ENCODE results near the gene TOR4A.

The TOR4A gene

DNA sequence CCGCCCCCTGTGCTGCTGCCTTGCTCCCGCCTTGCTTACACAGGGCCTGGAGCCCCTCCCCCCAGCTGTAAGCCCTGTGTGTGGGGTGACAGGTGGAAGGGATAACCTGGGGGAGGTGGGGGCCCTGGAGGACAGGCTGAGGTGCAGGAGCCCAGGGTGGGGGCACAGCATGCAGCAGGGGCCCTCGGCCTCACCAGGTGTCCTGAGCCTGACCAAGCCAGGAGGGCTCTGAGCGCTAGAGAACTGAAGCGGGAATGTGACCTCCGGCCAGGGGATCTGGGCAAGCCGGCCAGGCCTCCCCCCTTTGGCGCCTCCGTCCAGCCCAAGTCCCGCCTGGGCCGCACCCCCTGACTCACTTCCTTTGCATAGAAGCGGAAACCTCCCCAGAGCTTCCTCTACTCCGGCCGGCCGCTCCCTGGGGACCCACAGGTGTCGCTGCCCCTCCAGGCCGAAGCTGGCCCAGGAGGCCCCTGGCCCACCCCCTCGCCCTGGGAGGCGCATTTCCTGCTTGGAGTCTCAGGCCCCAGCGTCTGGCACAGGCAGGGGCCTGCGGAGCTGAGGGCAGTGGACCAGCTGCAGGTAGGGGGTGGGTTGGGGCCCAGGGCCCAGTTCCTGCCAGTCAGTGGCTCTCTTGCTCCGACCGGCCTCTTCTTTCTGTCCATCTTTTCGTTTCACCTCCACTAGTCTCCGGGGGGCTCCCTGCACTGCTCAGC is at the start of gene TOR4A:
Gene TOR4A, plus strand, starts transcription at position 398 of the 713 bp plus-strand sequence. CDS start 964 bp downstream, outside the sequence.
- DNase-seq, result no peak

DNA sequence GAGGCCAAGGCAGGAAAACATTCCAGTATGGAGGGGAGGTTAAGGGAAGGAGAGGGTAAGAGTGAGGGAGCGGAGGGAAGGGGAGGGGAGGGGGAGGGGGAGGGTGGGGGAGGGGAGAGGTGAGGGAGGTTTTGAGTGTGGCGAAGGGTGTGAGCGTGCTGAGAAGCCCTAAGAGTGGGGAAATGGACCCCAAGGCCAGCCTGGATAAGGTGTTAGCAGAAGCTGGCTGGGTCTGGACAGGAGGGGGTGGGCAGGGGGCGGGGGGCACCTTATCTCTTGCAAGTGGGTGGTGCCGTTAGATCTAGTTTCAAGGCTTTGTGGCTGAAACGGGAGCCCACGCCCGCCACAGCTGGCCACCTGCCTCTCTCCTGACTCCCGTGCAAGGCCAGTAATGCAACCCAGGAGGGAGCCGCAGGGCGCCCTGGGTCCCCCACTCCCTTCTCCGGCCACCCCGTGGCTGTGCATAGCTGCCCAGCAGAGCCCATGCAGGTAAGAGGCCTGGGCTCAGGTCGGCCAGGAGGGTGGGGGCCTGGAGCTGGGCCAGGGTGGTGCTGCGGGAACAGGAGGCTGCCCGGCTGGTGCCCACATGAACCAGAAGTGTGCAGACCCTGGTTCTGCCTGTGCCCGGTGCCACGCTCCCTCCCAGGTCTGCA is 49.5 kb upstream of the TOR4A start:
- no peak for DNase-seq

DNA sequence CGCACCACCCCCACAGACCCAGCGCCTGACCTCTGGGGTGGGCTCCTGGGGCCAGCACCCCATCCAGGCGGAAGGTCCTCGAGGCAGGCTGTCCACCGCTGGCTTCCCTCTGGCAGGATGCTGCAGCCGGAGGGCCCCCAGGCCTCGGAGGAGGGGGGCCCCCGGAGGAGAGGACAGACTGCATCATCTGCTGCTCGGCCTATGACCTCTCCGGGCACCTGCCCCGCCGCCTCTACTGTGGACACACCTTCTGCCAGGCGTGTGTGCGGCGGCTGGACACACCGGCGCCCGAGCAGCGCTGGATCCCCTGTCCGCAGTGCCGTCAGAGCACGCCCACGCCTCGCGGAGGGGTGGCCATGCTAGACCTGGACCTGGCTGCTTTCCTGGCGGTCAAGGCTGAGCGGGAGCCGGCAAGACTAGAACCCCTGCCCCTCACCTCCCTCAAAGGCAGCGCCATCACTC is 49.0 kb upstream of the TOR4A start:
- no peak for DNase-seq

- no peak for DNase-seq
Measured at GRCh38 chr9:137228968-137229896, 48.3 kb upstream of the TOR4A start.

- DNase-seq, result no peak
Measured at GRCh38 chr9:137229903-137230704, 47.4 kb upstream of the TOR4A start.

DNA sequence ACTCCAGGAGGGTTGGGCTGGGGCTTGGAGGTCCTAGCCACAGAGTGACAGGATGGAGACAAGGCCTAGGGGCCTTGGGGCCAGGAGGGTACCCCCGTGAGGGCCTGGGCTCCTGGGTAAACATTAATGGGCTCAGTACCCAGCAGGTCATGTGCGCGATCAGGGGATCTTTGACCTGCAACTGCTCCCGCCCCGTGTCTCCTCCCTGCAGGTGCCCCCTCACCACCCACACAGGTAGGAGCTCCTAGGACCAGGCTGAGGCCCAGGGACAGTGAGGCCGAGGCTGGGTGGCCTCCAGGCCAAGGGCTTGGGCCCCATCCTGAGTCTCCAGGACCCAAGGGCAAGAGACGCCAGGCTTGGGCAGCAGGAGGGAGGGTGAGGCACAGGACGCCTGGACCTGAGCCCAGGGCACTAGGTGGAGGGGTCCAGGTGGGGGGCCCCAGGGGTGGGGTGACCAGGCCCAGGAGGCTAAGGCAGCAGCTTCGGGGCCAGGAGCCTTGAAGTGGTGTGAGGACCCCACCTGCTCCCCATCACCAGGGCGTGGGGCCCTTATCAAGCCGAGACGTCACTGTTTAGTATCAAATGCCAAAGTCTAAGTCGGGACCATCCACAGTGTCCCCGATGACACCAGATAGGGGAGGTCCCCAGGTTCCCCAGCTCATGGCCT is 46.7 kb upstream of the TOR4A start, which contains the start of gene SLC34A3:
Gene SLC34A3, plus strand, starts transcription at position 197 of the 667 bp plus-strand sequence. CDS start 802 bp downstream, outside the sequence.
- no peak for DNase-seq

DNA sequence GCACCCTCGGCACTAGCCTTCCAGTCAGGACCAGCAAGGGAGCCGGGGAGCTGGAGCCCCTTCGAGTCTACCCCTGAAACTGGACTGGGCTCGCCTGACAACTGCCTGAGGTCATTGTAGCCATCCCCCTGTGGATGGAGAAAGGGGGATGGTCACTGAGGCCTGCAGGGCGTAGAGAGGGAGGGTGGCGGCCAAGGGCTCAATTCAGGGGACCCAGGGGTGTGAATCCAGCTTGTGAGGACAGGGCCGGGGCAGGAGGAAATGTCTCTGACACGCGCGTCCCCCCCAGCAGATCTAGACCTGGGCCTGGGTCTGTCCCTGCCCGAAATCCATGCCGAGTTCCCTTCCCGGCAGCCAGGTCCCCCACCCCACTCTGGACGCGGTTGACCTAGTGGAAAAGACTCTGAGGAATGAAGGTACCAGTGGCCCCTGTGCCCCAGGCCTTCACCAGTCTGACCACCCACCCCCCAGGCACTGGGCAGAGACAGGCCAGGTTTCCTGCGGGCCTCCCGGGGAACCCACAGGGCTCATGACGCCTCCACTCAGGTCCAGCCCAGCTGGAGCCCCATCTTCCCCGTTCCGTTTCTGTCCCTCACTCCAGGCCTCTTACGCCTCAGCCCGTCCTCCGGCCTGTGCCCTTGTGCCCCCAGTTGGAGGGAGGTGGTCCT is 46.0 kb upstream of the TOR4A start:
- DNase-seq, result no peak

GRCh38 chr9:137232101-137232500 is 45.4 kb upstream of the TOR4A start:
- no peak for DNase-seq

GRCh38 chr9:137232510-137232909 is 45.0 kb upstream of the TOR4A start:
- DNase-seq, result no peak

- DNase-seq, result no peak
Measured at GRCh38 chr9:137233143-137233980, 44.2 kb upstream of the TOR4A start.

DNA sequence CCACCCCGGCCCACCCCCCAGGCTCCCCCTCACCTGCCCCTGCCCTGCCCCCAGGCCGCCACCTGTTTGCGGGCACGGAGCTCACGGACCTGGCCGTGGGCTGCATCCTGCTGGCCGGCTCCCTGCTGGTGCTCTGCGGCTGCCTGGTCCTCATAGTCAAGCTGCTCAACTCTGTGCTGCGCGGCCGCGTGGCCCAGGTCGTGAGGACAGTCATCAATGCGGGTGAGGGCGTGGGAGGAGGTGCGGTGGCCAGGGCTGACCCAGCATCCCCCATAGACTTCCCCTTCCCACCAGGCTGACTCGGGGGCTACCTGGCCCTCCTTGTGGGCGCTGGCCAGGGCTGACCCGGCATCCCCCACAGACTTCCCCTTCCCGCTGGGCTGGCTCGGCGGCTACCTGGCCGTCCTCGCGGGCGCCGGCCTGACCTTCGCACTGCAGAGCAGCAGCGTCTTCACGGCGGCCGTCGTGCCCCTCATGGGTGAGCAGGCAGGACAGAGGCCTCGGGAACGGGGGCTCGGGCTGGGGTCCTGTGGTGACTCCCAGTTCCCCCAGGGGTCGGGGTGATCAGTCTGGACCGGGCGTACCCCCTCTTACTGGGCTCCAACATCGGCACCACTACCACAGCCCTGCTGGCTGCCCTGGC is 43.4 kb upstream of the TOR4A start:
- no peak for DNase-seq

- DNase-seq, result no peak
Measured at GRCh38 chr9:137234758-137235423, 42.6 kb upstream of the TOR4A start.

DNA sequence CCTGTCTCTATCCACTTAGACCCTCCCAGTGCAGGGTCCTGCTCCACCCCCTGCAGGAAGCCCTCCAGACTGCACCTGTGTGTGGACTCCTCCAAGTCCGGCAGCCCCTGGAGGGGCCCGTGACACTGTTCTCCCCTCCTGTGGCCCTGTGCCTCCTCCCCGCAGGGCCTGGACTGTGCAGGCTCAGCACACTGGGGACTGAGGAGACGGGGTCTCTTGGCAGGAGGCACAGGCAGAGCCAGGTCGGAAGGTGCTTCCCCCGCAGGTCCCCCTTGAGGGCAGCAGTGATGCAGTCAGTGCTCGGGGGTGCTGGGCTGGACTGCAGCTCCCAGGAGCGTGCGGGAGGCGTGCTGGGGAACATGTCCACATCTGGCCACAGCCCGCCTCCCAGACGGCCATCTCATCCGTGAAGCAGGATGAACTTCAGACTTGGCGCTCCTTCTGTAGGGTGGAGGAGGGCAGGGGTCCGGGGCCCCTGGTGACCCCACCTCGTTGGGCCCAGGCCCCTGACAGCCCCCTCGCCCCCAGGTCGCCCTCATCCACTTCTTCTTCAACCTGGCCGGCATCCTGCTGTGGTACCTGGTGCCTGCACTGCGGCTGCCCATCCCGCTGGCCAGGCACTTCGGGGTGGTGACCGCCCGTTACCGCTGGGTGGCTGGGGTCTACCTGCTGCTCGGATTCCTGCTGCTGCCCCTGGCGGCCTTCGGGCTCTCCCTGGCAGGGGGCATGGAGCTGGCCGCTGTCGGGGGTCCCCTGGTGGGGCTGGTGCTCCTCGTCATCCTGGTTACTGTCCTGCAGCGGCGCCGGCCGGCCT is 41.9 kb upstream of the TOR4A start:
- no peak for DNase-seq

- peak; percentile 71 for DNase-seq
Measured at GRCh38 chr9:137236238-137236935, 41.1 kb upstream of the TOR4A start.

GRCh38 chr9:137236936-137237421 is 40.5 kb upstream of the TOR4A start:
- no peak for DNase-seq

- no peak for DNase-seq
Measured at GRCh38 chr9:137237759-137238726, 39.5 kb upstream of the TOR4A start.

Measured in DMS79 (cell line).